ENCODE measurements around the gene FTO. TPM values are rescaled to one million over a fixed set of nuclear protein-coding genes. Genes with fewer than 3 reads are reported as not detected.

The FTO gene
- total and polyA plus RNA-seq, 7 experiments from 2014 or later: 47.2 to 104 (median 58.3) TPM

DNA sequence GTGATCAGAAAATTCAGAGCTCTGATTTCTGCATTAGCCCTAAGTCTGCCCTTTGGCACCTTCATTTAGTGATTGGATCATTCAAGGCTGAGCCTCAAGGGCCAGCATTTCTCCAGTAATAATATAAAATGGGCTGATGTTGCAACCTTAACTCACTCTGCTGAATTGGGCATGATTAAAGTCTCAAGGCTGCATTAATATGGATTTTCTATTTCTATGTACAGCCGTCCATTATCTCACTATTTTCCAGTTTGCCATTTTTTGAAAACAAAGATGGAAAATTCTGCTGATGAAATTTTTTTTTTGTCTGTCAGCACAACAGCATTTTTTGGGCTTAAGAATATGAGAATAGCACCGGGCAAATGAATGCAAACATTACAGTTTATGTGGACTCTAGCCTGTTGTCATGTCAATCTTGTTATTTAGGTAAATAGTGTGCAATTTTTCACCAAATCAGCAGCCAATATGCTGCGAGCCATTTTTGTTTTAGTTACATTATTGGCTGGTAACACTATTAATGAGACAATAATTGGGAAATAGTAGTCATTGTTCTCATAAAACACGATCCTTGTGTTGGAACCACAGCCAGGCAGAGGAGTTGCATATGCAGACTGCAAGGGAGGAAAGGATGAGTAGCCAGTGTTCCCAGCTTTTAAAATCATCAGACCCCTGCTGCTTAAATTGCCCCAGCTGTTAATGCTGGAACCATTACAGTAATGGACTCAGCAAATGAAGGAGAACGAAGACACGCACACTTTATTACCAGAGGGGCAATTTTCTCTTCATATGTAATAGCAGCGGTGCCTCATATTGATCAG lies 10.5 kb downstream of the FTO start:
- Mint-ChIP-seq H3K4me3 (no peak overlapping the region), H3K9me3 (no peaks in the 10 kb centered on the region), H3K27ac (no peak overlapping the region), H3K27me3 (no peaks in the 10 kb centered on the region), H3K36me3 (peaks cover 0 to 29% (median 9%) of the 10 kb centered on the region in 5 donors), H3K4me1 (peaks cover 12 to 67% (median 49%) of the 10 kb centered on the region in 7 donors)
- ChIA-PET POLR2A (no interaction called here), CTCF (no interaction called here)
- Histone ChIP-seq H3K27me3 (ENCODE audit: control insufficient read depth in 2 of 2, insufficient read depth in 2 of 2, low read length in 2 of 2) (no peaks in the 10 kb centered on the region), H3K4me3 (ENCODE audit: low read length) (no peak overlapping the region), H3K36me3 (ENCODE audit: control insufficient read depth in 2 of 3, insufficient read depth in 3 of 3, low read length in 3 of 3) (no peaks in the 10 kb centered on the region), H3K27ac (ENCODE audit: low read depth, low read length) (no peak overlapping the region), H3K4me1 (ENCODE audit: control insufficient read depth in 2 of 2, insufficient read depth in 2 of 2, low read length in 2 of 2) (no peaks in the 10 kb centered on the region), H3K9me3 (ENCODE audit: control insufficient read depth in 2 of 3, low read length in 3 of 3) (no peaks in the 10 kb centered on the region)
- DNase-seq (no peak), ATAC-seq (no peak)
- intact Hi-C loops (cut with micrococcal nuclease): no loop called here

DNA sequence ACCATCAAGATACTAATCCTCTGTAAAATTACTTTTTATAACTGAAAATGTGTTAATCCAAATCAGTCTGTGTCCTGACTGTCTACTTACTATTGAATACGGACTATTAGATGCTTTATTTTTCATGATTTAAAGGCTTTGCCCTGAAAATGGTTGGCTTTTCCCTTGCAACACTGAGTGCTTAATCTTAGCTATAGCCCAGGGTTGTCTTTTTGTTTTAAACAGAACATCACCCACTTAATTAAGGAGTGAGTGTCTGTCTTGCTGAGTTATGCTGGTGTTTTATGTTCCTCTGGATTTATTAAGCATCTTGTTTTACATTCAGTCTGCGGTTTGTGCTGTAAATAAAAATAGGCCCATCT lies 11.0 kb downstream of the FTO start:
- Histone ChIP-seq H3K9me3 (ENCODE audit: control insufficient read depth in 2 of 3, low read length in 3 of 3) (no peaks in the 10 kb centered on the region), H3K4me1 (ENCODE audit: control insufficient read depth in 2 of 2, insufficient read depth in 2 of 2, low read length in 2 of 2) (no peaks in the 10 kb centered on the region), H3K27me3 (ENCODE audit: control insufficient read depth in 2 of 2, insufficient read depth in 2 of 2, low read length in 2 of 2) (no peaks in the 10 kb centered on the region), H3K36me3 (ENCODE audit: control insufficient read depth in 2 of 3, insufficient read depth in 3 of 3, low read length in 3 of 3) (no peaks in the 10 kb centered on the region), H3K27ac (ENCODE audit: low read depth, low read length) (no peak overlapping the region), H3K4me3 (ENCODE audit: low read length) (no peak overlapping the region)
- Mint-ChIP-seq H3K27me3 (no peaks in the 10 kb centered on the region), H3K27ac (no peak overlapping the region), H3K36me3 (peaks cover 0 to 29% (median 9%) of the 10 kb centered on the region in 5 donors), H3K4me3 (no peak overlapping the region), H3K4me1 (peaks cover 12 to 68% (median 48%) of the 10 kb centered on the region in 7 donors), H3K9me3 (no peaks in the 10 kb centered on the region)
- intact Hi-C loops (cut with micrococcal nuclease): no loop called here
- no peak for ATAC-seq
- DNase-seq: no peak
- ChIA-PET POLR2A (interaction anchor here (1.2 kb wide), 1 partner anchor 11 kb away, joined by 3 read pairs; the partner anchor contains the start of gene RPGRIP1L), CTCF (no interaction called here)

DNA sequence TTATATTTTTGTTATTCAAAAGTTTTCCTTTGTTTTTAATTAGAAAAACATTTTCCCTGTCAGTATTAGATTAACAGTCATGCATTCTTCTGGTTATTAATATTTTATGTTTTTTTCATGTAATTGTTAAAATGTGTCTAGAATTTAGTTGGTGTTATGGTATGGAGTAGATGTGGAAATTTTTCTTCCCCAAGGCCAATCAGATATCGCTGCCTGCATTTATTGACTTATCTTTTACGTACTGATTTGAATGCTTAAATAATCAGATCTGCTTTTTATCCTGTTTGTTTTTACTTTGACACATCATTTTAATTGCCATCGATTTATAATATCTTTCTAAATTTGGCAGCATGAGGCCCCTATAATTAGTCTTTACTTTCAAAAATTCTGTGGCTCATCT lies 13.6 kb downstream of the FTO start:
- H3K27ac Mint-ChIP-seq: no peak overlapping the region
- H3K4me3 Mint-ChIP-seq: no peak overlapping the region
- H3K4me1 ChIP-seq (ENCODE audit: control insufficient read depth in 2 of 2, insufficient read depth in 2 of 2, low read length in 2 of 2): no peaks in the 10 kb centered on the region
- ChIA-PET POLR2A (no interaction called here), CTCF (no interaction called here)
- intact Hi-C loops (cut with micrococcal nuclease): no loop called here
- no peaks in the 10 kb centered on the region for H3K27me3 ChIP-seq (ENCODE audit: control insufficient read depth in 2 of 2, insufficient read depth in 2 of 2, low read length in 2 of 2)
- no peaks in the 10 kb centered on the region for H3K9me3 Mint-ChIP-seq
- no peaks in the 10 kb centered on the region for H3K36me3 ChIP-seq (ENCODE audit: control insufficient read depth in 2 of 3, insufficient read depth in 3 of 3, low read length in 3 of 3)
- peaks cover 12 to 64% (median 50%) of the 10 kb centered on the region in 7 donors for H3K4me1 Mint-ChIP-seq
- H3K27me3 Mint-ChIP-seq: no peaks in the 10 kb centered on the region
- no peak overlapping the region for H3K27ac ChIP-seq (ENCODE audit: low read depth, low read length)
- no peaks in the 10 kb centered on the region for H3K9me3 ChIP-seq (ENCODE audit: control insufficient read depth in 2 of 3, low read length in 3 of 3)
- DNase-seq (no peak), ATAC-seq (no peak)
- no peak overlapping the region for H3K4me3 ChIP-seq (ENCODE audit: low read length)
- H3K36me3 Mint-ChIP-seq: peaks cover 0 to 26% (median 13%) of the 10 kb centered on the region in 5 donors

DNA sequence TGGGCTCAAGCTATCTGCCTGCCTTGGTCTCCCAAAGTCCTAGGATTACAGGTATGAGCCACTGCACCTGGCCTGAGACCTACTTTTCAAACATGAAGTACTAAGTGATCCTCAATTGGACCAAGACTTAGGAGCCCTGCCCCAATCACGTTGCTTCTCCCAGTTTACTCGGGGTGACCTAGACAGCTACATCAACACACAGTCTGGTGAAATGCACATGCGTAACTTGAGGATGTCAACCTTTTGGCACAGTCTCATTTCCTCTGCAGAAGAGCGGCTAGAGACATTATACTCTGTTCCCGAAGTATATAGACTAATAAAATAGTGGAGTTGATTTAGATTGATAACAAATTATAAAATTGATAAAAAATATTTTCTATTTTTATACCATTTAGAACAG lies 17.1 kb downstream of the FTO start:
- no peak overlapping the region for H3K4me3 ChIP-seq (ENCODE audit: low read length)
- ChIA-PET CTCF (interaction anchor here (0.6 kb wide), 1 partner anchor 102 kb away, joined by 3 read pairs; no protein-coding TSS in a partner anchor), POLR2A (no interaction called here)
- intact Hi-C loops (cut with micrococcal nuclease): no loop called here
- H3K9me3 ChIP-seq (ENCODE audit: control insufficient read depth in 2 of 3, low read length in 3 of 3): no peaks in the 10 kb centered on the region
- H3K27me3 ChIP-seq (ENCODE audit: control insufficient read depth in 2 of 2, insufficient read depth in 2 of 2, low read length in 2 of 2): no peaks in the 10 kb centered on the region
- no peaks in the 10 kb centered on the region for H3K4me1 ChIP-seq (ENCODE audit: control insufficient read depth in 2 of 2, insufficient read depth in 2 of 2, low read length in 2 of 2)
- no peaks in the 10 kb centered on the region for H3K36me3 ChIP-seq (ENCODE audit: control insufficient read depth in 2 of 3, insufficient read depth in 3 of 3, low read length in 3 of 3)
- no peak for DNase-seq
- Mint-ChIP-seq H3K9me3 (no peaks in the 10 kb centered on the region), H3K27me3 (no peaks in the 10 kb centered on the region), H3K36me3 (peaks cover 0 to 23% (median 11%) of the 10 kb centered on the region in 5 donors), H3K4me3 (peak overlapping the region in 1 of 10 donors; percentile 20), H3K4me1 (peaks cover 3 to 62% (median 43%) of the 10 kb centered on the region in 7 donors), H3K27ac (no peak overlapping the region)
- ATAC-seq: no peak
- H3K27ac ChIP-seq (ENCODE audit: low read depth, low read length): no peak overlapping the region

DNA sequence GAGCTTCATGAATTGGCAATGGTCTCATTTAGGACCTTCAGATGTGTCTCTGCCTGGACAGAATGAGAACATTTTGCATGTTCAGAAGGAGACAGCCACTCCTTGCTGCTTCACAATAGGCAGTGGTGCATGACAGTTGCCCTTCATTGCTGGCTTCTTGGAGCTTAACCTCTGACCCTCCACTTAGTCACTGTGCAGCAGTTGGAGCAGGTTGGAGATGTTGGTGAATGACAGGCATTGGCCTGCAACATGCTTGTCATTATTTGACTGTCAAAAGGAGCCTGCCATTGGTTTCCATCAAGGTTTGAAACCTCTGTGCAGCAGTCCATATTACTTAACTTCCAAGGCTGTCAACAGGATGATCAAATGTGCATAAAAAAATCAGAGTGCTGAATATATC lies 22.7 kb downstream of the FTO start:
- ATAC-seq: no peak
- no peaks in the 10 kb centered on the region for H3K36me3 ChIP-seq (ENCODE audit: control insufficient read depth in 2 of 3, insufficient read depth in 3 of 3, low read length in 3 of 3)
- H3K27me3 Mint-ChIP-seq: no peaks in the 10 kb centered on the region
- intact Hi-C loops (cut with micrococcal nuclease): no loop called here
- no peak overlapping the region for H3K27ac ChIP-seq (ENCODE audit: low read depth, low read length)
- no peak overlapping the region for H3K4me3 Mint-ChIP-seq
- no peaks in the 10 kb centered on the region for H3K27me3 ChIP-seq (ENCODE audit: control insufficient read depth in 2 of 2, insufficient read depth in 2 of 2, low read length in 2 of 2)
- peaks cover 0 to 6% (median 0%) of the 10 kb centered on the region in 11 donors for H3K9me3 Mint-ChIP-seq
- POLR2A ChIA-PET: no interaction called here
- CTCF ChIA-PET: no interaction called here
- peaks cover 4 to 28% (median 26%) of the 10 kb centered on the region in 5 donors for H3K36me3 Mint-ChIP-seq
- no peaks in the 10 kb centered on the region for H3K4me1 ChIP-seq (ENCODE audit: control insufficient read depth in 2 of 2, insufficient read depth in 2 of 2, low read length in 2 of 2)
- H3K4me3 ChIP-seq (ENCODE audit: low read length): no peak overlapping the region
- peaks cover 0 to 70% (median 54%) of the 10 kb centered on the region in 7 donors for H3K4me1 Mint-ChIP-seq
- H3K27ac Mint-ChIP-seq: no peak overlapping the region
- no peaks in the 10 kb centered on the region for H3K9me3 ChIP-seq (ENCODE audit: control insufficient read depth in 2 of 3, low read length in 3 of 3)
- DNase-seq: no peak

DNA sequence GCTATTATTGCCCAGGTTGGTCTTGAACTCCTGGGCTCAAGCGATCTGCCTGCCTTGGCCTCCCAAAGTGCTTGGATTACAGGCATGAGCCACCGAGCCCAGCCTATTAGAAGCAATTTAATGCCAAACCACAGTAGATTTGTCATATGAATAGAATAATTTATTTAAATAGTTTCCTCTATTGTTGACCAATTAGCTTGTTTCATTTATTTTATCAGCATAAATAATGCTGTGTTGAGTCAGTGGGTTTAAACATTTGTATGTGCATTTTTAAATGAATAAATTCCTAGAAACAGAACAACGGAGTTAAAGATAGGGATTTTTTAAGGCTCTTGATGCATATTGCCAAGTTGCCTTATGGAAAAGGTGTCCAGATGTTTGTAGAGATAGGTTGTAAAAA lies 26.7 kb downstream of the FTO start:
- Mint-ChIP-seq H3K36me3 (peaks cover 4 to 38% (median 8%) of the 10 kb centered on the region in 5 donors), H3K4me3 (no peak overlapping the region), H3K4me1 (peaks cover 0 to 63% (median 43%) of the 10 kb centered on the region in 7 donors), H3K27me3 (no peaks in the 10 kb centered on the region), H3K9me3 (peaks cover 0 to 6% (median 0%) of the 10 kb centered on the region in 11 donors), H3K27ac (no peak overlapping the region)
- ChIA-PET POLR2A (interaction anchor here (1.0 kb wide), 1 partner anchor 8 kb away, joined by 3 read pairs; no protein-coding TSS in a partner anchor), CTCF (no interaction called here)
- no peak for DNase-seq
- intact Hi-C loops (cut with micrococcal nuclease): no loop called here
- H3K36me3 ChIP-seq (ENCODE audit: control insufficient read depth in 2 of 3, insufficient read depth in 3 of 3, low read length in 3 of 3): no peaks in the 10 kb centered on the region
- no peak for ATAC-seq
- no peaks in the 10 kb centered on the region for H3K9me3 ChIP-seq (ENCODE audit: control insufficient read depth in 2 of 3, low read length in 3 of 3)
- H3K27me3 ChIP-seq (ENCODE audit: control insufficient read depth in 2 of 2, insufficient read depth in 2 of 2, low read length in 2 of 2): no peaks in the 10 kb centered on the region
- H3K27ac ChIP-seq (ENCODE audit: low read depth, low read length): no peak overlapping the region
- H3K4me1 ChIP-seq (ENCODE audit: control insufficient read depth in 2 of 2, insufficient read depth in 2 of 2, low read length in 2 of 2): no peaks in the 10 kb centered on the region
- H3K4me3 ChIP-seq (ENCODE audit: low read length): no peak overlapping the region

Measured in naive thymus-derived CD4-positive, alpha-beta T cell (primary cell).